Measurements from ENCODE around the gene NPS. TPM values are rescaled to one million over a fixed set of nuclear protein-coding genes. Genes with fewer than 3 reads are reported as not detected.
A peak's percentile ranks its signal among the peaks of the same experiment; 100 is the strongest.

Gene NPS, protein sequence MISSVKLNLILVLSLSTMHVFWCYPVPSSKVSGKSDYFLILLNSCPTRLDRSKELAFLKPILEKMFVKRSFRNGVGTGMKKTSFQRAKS
- not detected for total RNA-seq

DNA sequence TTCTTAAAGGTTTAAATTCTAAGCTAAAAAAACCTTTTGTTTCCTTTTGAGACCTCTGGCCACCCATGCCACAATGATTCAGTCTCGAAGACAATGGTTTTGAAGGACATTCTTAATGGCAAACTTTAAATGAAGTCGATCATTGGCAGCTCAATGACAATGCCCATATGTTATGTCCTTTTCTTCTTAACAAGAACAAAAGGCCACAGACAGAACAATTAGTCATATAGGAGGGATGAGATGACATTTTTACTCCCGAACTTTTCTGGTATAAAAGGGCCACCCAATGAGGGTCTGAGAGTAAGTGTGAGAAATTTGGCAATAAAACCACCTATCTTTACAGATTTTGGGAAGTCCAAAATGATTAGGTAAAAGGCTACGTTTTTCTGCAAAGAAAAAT is at the start of gene NPS:
TSS of gene NPS (plus strand) at position 301 of the 400 bp plus-strand sequence. CDS start at position 361, 60 bp downstream.
- Histone ChIP-seq H3K4me3 (ENCODE audit: low read length) (no peak within 1 kb of the TSS), H3K9me3 (ENCODE audit: low read depth, low read length) (peaks cover 6% of the 10 kb centered on the region), H3K27me3 (ENCODE audit: insufficient read depth, low read length) (no peaks in the 10 kb centered on the region), H3K4me1 (ENCODE audit: insufficient read depth, low read length) (no peaks in the 10 kb centered on the region)

DNA sequence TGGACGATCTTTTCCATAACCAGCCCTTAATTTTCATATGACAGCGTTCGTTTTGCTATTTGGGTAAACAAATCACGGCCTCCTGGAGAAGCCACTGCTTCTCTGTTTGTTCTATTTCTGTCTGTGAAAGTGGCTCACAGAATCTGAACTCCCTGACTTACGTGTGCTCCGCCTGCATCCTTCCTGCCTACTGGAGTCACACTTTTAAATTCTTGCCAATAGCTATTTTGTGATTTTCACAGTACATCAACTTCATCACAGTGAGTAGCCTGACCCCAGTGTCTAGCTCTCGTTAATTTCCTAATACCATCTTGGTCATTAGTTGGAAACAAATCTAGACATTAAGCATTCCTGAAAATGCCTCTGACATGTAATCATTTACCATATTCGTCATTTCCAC is 49.0 kb upstream of the NPS start:
- no peak overlapping the region for H3K4me3 ChIP-seq (ENCODE audit: low read length)

DNA sequence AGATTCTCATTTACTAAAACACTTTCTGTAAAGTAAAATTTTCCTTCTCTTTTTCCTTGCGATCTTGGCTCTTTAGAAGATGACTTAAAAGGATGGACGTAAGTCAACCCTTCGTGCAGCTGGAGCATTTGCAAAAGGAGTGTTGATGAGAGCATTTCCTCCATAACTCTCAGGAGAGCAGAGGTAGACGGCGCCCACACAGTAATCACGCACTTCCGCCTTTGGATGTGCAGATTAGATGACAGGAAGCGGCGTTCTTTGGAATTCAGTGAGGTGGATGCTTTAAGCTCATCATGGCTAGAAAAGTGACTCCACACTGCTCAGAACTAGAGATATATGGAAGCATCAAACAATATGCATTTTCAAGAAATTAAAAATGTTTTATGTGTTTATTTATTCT is 43.0 kb upstream of the NPS start:
- H3K4me1 ChIP-seq (ENCODE audit: insufficient read depth, low read length), result no peaks in the 10 kb centered on the region
- H3K4me3 ChIP-seq (ENCODE audit: low read length), result no peak overlapping the region
- H3K27me3 ChIP-seq (ENCODE audit: insufficient read depth, low read length), result no peaks in the 10 kb centered on the region

More for the DNA sequence above, 49.0 kb upstream of the NPS start:
- Histone ChIP-seq H3K27me3 (ENCODE audit: insufficient read depth, low read length) (no peaks in the 10 kb centered on the region), H3K9me3 (ENCODE audit: low read depth, low read length) (no peaks in the 10 kb centered on the region), H3K4me1 (ENCODE audit: insufficient read depth, low read length) (no peaks in the 10 kb centered on the region)

DNA sequence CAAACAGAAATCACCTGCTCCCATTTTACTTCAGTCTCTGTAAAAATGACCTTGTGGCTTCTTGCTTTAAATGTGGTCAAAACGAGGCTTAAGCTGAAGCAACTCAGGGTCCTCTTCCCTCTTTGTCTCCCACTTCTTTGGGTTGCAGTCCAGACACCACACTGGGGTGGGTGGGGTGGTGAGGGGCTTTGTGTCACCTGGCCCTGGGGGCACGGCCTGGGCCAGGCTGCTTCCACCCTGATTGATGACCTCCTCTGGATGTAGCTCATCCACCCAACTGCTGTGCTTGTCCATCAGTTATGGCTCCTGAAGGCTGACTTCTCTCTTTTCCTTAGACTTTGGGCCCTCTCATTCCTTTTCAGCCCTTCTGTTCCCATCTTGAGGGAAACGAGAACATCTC is 26.8 kb upstream of the NPS start:
- Histone ChIP-seq H3K9me3 (ENCODE audit: low read depth, low read length) (no peaks in the 10 kb centered on the region), H3K27me3 (ENCODE audit: insufficient read depth, low read length) (no peaks in the 10 kb centered on the region), H3K4me3 (ENCODE audit: low read length) (no peak overlapping the region), H3K4me1 (ENCODE audit: insufficient read depth, low read length) (no peaks in the 10 kb centered on the region)

More for the DNA sequence above, 43.0 kb upstream of the NPS start:
- H3K9me3 ChIP-seq (ENCODE audit: low read depth, low read length), result no peaks in the 10 kb centered on the region

DNA sequence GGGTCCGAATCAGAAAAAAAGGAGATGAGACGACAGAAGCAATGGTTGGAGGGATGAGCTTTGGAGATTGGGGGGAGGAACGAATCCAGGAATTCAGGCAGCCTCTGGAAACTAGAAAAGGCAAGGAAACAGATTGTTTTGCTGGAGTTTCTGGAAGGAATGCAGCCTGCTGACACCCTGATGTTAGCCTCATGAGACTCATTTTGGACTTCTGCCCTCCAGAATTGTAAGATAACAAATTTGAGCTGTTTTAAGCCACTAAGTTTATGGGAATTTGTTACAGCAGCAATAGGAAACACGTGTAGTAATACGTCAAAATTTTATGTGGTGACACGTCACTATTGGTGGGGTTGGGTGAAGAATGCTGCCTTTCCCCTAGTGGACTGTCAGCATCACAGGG is 25.6 kb upstream of the NPS start:
- no peaks in the 10 kb centered on the region for H3K9me3 ChIP-seq (ENCODE audit: low read depth, low read length)
- no peaks in the 10 kb centered on the region for H3K4me1 ChIP-seq (ENCODE audit: insufficient read depth, low read length)
- no peaks in the 10 kb centered on the region for H3K27me3 ChIP-seq (ENCODE audit: insufficient read depth, low read length)
- H3K4me3 ChIP-seq (ENCODE audit: low read length), result no peak overlapping the region

DNA sequence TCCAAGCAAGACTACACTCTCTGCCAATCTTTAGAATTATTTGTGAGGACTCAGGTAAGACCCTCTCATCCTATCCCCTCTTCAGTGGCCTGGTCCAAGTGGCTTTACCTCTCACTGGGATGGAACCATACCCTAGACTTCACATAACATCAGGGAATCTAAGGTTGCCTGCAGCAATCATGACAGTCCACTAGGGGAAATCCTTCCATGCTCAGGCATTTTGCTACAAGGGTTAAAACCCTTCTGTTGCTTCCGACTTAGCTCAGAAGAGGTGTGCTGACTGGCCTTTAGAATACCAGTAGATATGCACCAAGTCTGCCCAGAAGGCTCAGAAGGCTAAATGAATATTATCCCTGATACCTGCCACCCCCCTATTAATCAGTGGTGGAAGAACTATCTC is 24.9 kb upstream of the NPS start:
- no peak overlapping the region for H3K4me3 ChIP-seq (ENCODE audit: low read length)
- H3K27me3 ChIP-seq (ENCODE audit: insufficient read depth, low read length), result no peaks in the 10 kb centered on the region
- no peaks in the 10 kb centered on the region for H3K4me1 ChIP-seq (ENCODE audit: insufficient read depth, low read length)
- no peaks in the 10 kb centered on the region for H3K9me3 ChIP-seq (ENCODE audit: low read depth, low read length)

DNA sequence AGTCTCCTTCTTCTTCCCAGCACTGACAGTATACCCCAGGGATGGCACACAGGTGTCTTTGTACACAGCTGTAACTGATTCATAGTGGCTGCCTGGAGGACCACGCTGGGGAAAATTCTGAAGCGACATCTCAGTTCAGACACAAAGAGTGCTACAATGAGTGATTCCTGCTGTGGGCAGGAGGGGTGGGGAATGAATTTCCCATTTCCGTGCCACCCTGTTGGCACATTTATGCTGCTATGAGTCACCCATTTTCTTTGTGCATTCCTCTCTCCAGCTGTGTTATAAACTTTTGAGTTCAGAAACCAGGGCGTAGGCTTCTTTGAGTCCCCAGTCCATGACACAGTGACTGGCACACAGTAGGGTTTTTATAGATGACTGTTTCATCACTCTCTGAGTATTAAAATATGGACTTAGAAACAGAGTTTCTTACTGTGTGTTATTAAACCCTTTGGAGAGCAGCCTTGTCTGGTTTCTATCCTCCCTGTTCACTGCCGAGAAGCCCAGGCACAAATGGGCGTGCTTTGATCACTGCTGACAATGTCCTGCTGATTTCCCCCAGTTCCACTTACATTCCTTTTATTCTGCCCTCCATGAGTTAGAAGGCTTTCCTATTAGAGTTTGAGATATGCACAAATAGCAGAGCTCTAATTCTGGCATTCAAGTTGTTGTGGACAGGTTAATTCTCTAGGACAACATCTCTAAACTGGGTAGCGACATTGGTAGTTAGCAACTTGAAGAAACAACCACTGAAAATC is 24.0 kb upstream of the NPS start:
- Histone ChIP-seq H3K4me1 (ENCODE audit: insufficient read depth, low read length) (no peaks in the 10 kb centered on the region), H3K27me3 (ENCODE audit: insufficient read depth, low read length) (no peaks in the 10 kb centered on the region), H3K9me3 (ENCODE audit: low read depth, low read length) (no peaks in the 10 kb centered on the region), H3K4me3 (ENCODE audit: low read length) (no peak overlapping the region)

DNA sequence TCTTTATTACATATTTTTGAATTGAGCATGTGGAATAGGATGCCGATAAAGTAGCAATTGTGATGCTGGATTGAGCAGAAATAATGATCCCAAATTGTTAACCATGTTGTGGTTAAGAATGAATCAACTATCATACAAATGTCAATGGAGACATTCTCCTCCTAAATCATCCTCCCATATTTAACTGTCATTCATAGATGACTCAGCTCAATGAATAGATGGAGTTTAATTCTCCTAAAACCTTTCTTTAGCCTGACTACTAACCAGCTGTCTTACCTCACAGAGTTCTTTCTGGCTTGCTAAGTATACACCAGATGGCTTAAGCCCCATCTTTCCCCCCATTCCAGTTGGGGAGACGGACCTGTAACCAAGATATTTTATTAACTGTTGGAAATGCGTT is 23.4 kb upstream of the NPS start:
- Histone ChIP-seq H3K27me3 (ENCODE audit: insufficient read depth, low read length) (no peaks in the 10 kb centered on the region), H3K4me1 (ENCODE audit: insufficient read depth, low read length) (no peaks in the 10 kb centered on the region), H3K4me3 (ENCODE audit: low read length) (no peak overlapping the region), H3K9me3 (ENCODE audit: low read depth, low read length) (no peaks in the 10 kb centered on the region)

DNA sequence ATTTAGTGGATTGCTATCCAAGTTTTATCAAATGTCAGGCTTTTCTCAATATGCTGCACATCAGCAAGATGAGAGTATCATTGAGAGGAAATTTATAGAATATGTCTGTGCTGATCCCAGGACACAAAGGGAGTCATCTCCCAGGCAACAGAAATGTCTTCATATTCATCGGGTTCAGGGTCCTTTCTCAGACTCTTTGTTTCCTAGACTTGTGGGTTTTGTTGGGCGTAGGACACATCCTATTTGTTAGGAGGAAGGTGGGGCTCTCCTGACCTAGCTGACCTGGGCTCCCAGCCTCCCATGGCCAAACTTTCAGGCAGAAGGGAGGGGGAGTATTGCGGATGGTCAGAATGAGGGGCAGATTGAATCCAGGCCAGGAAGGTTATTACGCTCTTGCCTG is 22.9 kb upstream of the NPS start:
- no peak overlapping the region for H3K4me3 ChIP-seq (ENCODE audit: low read length)
- no peaks in the 10 kb centered on the region for H3K4me1 ChIP-seq (ENCODE audit: insufficient read depth, low read length)
- no peaks in the 10 kb centered on the region for H3K27me3 ChIP-seq (ENCODE audit: insufficient read depth, low read length)
- no peaks in the 10 kb centered on the region for H3K9me3 ChIP-seq (ENCODE audit: low read depth, low read length)

DNA sequence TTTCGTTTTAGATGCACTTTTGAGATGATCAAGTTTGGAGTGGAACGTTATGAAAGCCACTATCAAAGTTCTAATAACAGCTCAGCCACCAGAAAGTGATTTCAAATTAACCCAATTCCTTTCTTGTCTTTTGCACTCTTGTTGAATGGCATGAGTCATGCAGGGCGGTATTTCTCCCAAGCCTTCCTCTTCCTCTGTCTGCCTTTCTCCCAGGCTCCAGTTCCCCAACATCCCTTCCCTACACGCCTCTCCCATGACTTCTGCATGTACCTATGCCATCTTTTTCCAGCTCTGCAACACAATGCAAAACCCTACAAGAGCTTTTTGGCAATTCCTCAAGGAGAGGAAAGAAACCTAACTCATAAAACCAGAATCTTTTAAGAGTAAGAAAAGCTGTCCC is 21.8 kb upstream of the NPS start:
- Histone ChIP-seq H3K9me3 (ENCODE audit: low read depth, low read length) (no peaks in the 10 kb centered on the region), H3K27me3 (ENCODE audit: insufficient read depth, low read length) (no peaks in the 10 kb centered on the region), H3K4me3 (ENCODE audit: low read length) (no peak overlapping the region), H3K4me1 (ENCODE audit: insufficient read depth, low read length) (no peaks in the 10 kb centered on the region)

DNA sequence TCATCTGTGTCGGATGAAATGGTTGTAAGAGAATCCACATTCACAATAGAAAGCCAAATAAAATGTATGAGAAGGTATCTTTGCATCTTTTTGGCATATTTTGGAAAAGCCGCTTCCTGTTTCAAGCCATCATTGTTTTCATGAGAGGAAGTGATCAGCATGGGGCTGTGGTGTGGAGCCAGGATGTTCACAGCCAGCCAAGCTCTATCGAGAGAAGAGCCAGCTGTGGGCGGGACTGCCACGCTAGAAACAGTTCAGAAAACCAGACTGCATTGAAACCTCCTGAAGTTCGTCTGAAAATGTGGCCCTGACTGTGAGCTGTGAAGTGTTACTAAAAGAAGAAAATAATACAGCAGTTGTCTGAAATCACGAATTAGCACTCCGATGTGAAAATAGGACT is 21.2 kb upstream of the NPS start:
- no peaks in the 10 kb centered on the region for H3K4me1 ChIP-seq (ENCODE audit: insufficient read depth, low read length)
- H3K4me3 ChIP-seq (ENCODE audit: low read length), result no peak overlapping the region
- H3K9me3 ChIP-seq (ENCODE audit: low read depth, low read length), result no peaks in the 10 kb centered on the region
- H3K27me3 ChIP-seq (ENCODE audit: insufficient read depth, low read length), result no peaks in the 10 kb centered on the region

DNA sequence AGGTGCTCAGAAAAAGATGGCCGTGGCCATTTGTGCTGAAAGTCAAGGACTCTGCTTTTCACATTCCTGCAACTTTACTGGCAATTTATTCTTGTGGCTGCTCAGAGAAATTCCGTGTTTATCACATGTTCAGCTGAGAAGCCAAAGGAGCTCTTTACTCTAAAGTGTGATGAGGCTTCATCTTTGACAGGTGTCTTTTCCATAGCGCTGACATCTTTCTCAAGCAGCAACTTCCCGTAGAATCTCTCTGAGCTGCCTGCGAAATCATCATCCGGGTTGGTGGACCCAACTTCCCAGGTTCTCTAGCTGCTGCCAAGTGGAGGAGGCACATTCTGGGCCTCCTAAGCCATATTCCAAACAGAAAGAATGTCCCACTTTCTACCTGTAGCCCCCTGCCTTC is 16.9 kb upstream of the NPS start:
- no peaks in the 10 kb centered on the region for H3K9me3 ChIP-seq (ENCODE audit: low read depth, low read length)
- peaks cover 7% of the 10 kb centered on the region for H3K4me1 ChIP-seq (ENCODE audit: insufficient read depth, low read length)
- no peaks in the 10 kb centered on the region for H3K27me3 ChIP-seq (ENCODE audit: insufficient read depth, low read length)
- no peak overlapping the region for H3K4me3 ChIP-seq (ENCODE audit: low read length)

DNA sequence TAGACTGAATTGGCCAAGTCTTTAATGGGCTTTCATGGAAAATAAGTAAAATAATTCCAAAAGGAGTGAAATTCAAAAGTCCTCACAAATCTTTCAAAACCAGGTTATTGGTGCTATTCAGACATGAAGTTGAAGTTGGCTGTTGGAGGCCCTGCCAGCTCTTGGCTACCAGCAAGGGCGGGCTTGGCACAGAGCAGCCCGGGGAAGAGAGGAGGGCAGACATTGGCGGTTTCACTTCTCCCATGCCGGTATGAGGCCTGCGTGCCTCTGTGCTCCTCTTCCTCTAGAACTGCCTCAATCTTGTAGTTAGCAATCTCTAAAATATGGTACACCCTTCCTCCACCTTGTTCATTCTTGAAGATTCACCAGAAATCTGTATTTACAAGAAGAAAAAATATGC is 16.4 kb upstream of the NPS start:
- no peaks in the 10 kb centered on the region for H3K27me3 ChIP-seq (ENCODE audit: insufficient read depth, low read length)

DNA sequence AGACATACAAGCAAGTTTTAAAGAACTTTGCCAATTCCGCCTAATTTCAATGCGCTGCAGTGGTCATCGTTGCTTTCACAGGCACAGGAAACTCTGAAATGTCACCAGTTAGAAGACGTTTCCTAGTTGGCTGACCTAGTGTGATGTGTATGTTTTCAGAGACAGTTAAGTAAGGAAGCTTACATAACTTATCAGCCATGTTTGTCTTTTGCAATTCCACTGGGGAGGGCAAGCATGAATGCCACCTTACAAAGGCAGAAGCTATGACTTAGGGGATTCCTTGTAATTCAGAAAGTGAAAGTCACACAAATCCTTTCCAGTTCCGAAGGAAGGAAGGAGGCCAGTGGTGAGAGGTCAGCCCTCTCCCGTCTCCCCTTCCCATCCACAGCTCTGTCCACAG is 15.0 kb upstream of the NPS start:
- Histone ChIP-seq H3K4me1 (ENCODE audit: insufficient read depth, low read length) (peaks cover 7% of the 10 kb centered on the region), H3K27me3 (ENCODE audit: insufficient read depth, low read length) (no peaks in the 10 kb centered on the region), H3K4me3 (ENCODE audit: low read length) (peak overlapping the region; percentile 22), H3K9me3 (ENCODE audit: low read depth, low read length) (no peaks in the 10 kb centered on the region)

More for the DNA sequence above, 16.4 kb upstream of the NPS start:
- peaks cover 7% of the 10 kb centered on the region for H3K4me1 ChIP-seq (ENCODE audit: insufficient read depth, low read length)
- no peak overlapping the region for H3K4me3 ChIP-seq (ENCODE audit: low read length)
- no peaks in the 10 kb centered on the region for H3K9me3 ChIP-seq (ENCODE audit: low read depth, low read length)

DNA sequence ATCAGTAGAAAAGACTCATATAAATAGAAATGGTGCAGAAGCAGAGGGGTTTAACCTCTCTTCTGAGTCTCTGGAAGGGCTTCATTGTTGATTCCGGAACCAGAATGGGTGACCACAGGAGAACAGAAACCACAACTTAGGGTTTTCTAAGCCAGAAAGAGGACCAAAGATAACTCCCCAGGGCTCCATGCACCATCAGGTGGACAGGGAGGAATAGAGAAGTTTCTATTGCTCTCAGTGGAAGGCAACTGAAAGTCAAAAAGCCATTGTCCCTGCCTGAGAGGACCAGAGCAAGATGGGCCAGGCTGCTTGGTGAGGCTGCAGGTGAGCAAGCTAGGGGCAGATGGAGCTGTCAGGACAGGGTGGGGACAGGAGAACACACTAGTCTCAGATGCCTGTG is 14.6 kb upstream of the NPS start:
- H3K27me3 ChIP-seq (ENCODE audit: insufficient read depth, low read length), result no peaks in the 10 kb centered on the region
- no peaks in the 10 kb centered on the region for H3K9me3 ChIP-seq (ENCODE audit: low read depth, low read length)
- H3K4me1 ChIP-seq (ENCODE audit: insufficient read depth, low read length), result peaks cover 7% of the 10 kb centered on the region
- peak overlapping the region; percentile 22 for H3K4me3 ChIP-seq (ENCODE audit: low read length)

Measured in mononuclear cell (primary cell).